Measurements from ENCODE around the gene PHLDB1.

Gene PHLDB1

GRCh38 chr11:118634431-118635236 is 27.2 kb downstream of the PHLDB1 start:
- DNase-seq (ENCODE audit: low read depth): no peak

DNA sequence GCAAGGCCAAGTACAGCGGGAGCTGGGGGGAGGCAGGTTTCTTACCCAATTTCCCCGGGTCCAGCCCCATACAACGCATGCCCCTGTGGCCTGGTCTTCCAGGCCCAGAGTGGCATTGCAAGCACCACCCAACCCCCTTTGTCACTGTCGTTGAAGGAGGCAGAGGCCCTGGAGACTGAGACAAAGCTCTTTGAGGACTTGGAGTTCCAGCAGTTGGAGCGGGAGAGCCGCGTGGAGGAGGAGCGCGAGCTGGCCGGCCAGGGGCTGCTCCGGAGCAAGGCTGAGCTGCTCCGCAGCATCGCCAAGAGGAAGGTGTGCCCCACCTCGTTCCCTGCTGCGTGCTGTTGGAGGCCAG is 27.8 kb downstream of the PHLDB1 start:
- no peak for DNase-seq (ENCODE audit: low read depth)
- H3K4me3 ChIP-seq (ENCODE audit: low read depth, low read length): no peak overlapping the region

More at GRCh38 chr11:118634431-118635236, 27.2 kb downstream of the PHLDB1 start:
- no peak overlapping the region for H3K4me3 ChIP-seq (ENCODE audit: low read depth, low read length)

- no peak for DNase-seq (ENCODE audit: low read depth)
Measured at GRCh38 chr11:118635642-118636041, 28.2 kb downstream of the PHLDB1 start.

DNA sequence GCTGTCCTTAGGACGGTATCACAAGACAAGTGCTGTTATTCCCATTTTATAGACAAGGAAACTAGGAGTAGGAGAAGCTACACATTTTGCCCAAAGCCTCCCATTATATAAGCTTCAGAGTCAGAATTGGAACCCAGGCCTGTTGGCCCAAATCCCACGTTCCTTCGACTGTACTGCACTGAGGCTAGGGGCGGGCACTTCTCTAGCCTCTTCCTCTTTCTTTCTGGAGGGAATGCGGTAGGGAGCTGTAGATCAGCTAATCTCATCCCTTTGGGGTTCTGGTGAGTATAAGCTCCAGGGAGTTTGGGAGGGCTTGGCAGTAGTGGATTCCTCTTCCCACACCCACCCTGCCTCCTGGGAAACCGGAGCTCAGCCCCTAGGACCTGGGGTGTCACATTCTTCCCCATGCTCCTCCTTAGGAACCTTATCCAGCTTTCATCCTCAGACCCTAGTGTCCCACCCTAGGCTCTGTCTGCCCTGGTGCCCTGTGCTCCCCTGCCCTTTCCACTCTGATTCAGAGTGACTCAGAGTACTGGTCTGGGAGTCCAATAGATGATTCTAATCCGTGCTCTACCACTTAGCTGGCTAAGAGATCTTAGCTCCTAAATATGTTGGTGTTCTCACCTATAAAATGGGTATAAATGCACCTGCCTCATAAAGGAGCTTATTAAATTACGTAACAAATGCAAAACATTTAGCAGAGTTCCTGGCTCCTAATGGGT is 29.3 kb downstream of the PHLDB1 start:
- no peak for DNase-seq (ENCODE audit: low read depth)
- no peak overlapping the region for H3K4me3 ChIP-seq (ENCODE audit: low read depth, low read length)

More at GRCh38 chr11:118635642-118636041, 28.2 kb downstream of the PHLDB1 start:
- H3K4me3 ChIP-seq (ENCODE audit: low read depth, low read length): no peak overlapping the region

DNA sequence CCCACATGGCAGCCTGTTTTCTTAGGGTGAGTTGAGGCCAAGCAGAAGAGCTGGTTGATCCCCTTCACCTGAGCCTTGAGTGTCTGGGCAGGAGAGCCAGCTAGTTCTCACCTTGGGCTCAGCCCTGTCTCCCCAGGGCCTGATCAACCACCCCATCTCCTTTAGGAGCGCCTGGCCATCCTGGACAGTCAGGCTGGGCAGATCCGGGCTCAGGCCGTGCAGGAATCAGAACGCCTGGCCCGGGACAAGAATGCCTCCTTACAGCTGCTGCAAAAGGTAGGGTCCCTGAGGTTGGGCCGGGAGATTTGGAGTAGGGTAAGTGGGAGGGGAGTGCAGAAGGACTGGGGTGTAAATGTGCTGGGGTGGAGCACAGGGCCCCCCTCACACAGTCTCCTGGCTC is 31.3 kb downstream of the PHLDB1 start:
- DNase-seq (ENCODE audit: low read depth): no peak
- H3K4me3 ChIP-seq (ENCODE audit: low read depth, low read length): no peak overlapping the region

- no peak for DNase-seq (ENCODE audit: low read depth)
- no peak overlapping the region for H3K4me3 ChIP-seq (ENCODE audit: low read depth, low read length)
Measured at GRCh38 chr11:118639899-118640298, 32.5 kb downstream of the PHLDB1 start.

- DNase-seq (ENCODE audit: low read depth): no peak
- H3K4me3 ChIP-seq (ENCODE audit: low read depth, low read length): no peak overlapping the region
Measured at GRCh38 chr11:118640332-118641154, 33.1 kb downstream of the PHLDB1 start.

GRCh38 chr11:118641397-118642019 is 34.1 kb downstream of the PHLDB1 start:
- no peak overlapping the region for H3K4me3 ChIP-seq (ENCODE audit: low read depth, low read length)
- DNase-seq (ENCODE audit: low read depth): no peak

- no peak for DNase-seq (ENCODE audit: low read depth)
Measured at GRCh38 chr11:118643142-118643994, 36.0 kb downstream of the PHLDB1 start.

GRCh38 chr11:118643995-118644345 is 36.6 kb downstream of the PHLDB1 start:
- no peak overlapping the region for H3K4me3 ChIP-seq (ENCODE audit: low read depth, low read length)
- no peak for DNase-seq (ENCODE audit: low read depth)

More at GRCh38 chr11:118643142-118643994, 36.0 kb downstream of the PHLDB1 start:
- no peak overlapping the region for H3K4me3 ChIP-seq (ENCODE audit: low read depth, low read length)

GRCh38 chr11:118644496-118644895 is 37.1 kb downstream of the PHLDB1 start:
- H3K4me3 ChIP-seq (ENCODE audit: low read depth, low read length): no peak overlapping the region
- DNase-seq (ENCODE audit: low read depth): no peak

DNA sequence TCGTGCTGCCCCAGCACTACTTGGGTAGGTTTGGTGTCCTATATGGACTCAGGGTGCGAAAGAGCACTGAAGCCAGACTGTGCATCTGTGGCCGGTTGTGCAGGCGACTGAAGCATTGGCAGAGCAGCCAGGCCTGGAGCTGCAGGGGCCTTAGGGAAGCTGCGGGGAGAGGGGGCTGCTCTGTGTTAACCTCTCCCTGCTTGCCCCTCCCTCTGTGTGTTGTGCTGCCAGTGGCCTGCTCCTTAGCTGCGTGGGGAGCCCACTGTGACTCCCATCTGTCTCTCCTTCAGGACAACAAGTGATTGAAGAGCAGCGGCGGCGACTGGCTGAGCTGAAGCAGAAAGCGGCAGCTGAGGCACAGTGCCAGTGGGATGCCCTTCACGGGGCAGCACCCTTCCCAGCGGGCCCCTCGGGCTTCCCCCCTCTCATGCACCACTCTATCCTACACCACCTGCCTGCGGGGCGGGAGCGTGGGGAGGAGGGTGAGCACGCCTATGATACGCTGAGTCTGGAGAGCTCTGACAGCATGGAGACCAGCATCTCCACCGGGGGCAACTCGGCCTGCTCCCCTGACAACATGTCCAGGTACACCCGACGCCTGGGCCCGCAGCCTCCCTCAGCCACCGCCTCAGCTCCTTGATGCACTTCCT is 37.8 kb downstream of the PHLDB1 start:
- no peak for DNase-seq (ENCODE audit: low read depth)
- no peak overlapping the region for H3K4me3 ChIP-seq (ENCODE audit: low read depth, low read length)

GRCh38 chr11:118646393-118646792 is 39.0 kb downstream of the PHLDB1 start:
- H3K4me3 ChIP-seq (ENCODE audit: low read depth, low read length): no peak overlapping the region
- no peak for DNase-seq (ENCODE audit: low read depth)

DNA sequence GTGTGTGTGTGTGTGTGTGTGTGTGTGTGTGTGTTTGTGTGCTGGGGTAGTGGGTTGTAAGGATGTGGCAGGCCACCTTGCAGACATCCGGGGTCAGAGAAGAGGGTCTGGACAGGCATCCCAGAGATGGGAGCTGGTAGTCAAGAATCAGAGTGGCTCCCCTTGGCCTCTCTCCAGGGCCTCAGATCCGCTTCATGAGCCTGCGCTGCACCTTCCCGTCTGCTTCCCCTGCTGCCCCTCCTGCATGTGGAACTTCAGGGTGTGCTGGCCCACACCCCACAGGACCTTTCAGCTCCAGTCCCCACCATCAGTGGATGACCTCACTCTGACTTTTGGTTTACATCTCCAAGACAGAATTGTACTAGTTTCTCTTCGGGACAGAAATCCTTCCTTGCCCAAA is 40.9 kb downstream of the PHLDB1 start:
- no peak overlapping the region for H3K4me3 ChIP-seq (ENCODE audit: low read depth, low read length)

DNA sequence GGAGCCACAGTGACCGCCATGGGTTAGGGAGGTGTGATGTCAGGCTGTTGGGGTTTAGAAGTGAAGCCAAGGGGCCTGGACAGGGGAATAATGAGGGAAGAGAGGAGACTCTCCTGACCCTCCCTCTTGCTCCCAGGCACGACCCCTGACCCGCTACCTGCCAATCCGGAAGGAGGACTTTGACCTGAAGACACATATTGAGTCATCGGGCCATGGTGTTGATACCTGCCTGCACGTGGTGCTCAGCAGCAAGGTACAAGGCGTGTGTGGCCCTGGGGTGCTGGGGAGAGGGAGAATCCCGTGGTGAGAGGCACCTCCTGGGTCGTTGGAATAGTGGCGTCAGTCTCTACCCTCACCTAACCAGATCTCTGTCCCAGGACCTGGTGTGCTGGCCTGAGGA is 42.5 kb downstream of the PHLDB1 start:
- no peak for DNase-seq (ENCODE audit: low read depth)
- no peak overlapping the region for H3K4me3 ChIP-seq (ENCODE audit: low read depth, low read length)

More for the DNA sequence above, 40.9 kb downstream of the PHLDB1 start:
- no peak for DNase-seq (ENCODE audit: low read depth)

- DNase-seq (ENCODE audit: low read depth): no peak
- H3K4me3 ChIP-seq (ENCODE audit: low read depth, low read length): no peak overlapping the region
Measured at GRCh38 chr11:118650366-118650765, 43.0 kb downstream of the PHLDB1 start.

DNA sequence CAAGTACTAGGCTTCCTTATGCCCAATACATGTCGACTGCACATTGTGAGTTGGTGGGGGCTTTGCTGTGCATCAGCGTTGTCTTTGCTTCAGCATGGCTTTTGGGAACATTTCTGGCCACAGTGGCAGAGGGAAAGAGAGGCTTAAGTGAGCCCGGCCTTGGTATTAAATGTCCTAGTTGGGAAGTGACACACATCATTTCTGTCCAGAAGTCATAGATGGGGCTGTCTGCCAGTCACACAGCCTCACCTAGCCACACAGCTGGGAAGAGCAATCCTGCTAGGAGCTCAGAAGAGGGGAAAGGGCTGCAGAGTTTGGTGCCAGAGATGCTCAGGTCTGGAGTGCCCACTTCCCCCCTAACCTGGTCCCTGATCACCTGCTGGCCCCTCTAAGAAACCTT is 44.4 kb downstream of the PHLDB1 start:
- DNase-seq (ENCODE audit: low read depth): no peak
- no peak overlapping the region for H3K4me3 ChIP-seq (ENCODE audit: low read depth, low read length)

DNA sequence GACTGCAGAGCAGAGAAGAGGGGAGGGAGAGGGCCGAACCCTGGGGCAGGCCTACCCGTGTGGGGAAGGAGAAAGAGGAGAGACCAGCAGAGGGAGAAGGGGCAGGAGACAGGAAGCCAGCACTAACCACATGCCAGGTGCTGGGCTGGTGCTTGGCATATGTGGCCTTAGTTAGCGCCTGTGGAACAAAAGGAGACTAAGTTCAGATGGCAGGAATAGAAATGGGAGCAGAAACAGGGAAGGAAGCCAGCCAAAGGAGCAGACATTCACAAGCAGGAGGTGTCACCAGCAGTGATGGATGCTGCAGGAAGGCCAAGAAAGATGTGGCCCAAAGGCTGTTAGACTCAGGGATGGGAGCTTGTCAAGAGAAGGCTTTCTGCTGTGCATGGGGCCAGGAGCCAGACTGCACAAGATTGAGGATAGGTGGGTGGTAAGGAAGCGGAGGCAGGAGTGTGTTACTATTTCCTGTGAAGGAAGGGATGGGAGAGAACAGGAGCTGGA is 45.3 kb downstream of the PHLDB1 start:
- DNase-seq (ENCODE audit: low read depth): no peak
- H3K4me3 ChIP-seq (ENCODE audit: low read depth, low read length): no peak overlapping the region
